Germinal center (tissue), 1 donor: Measurements from ENCODE around the gene ACTR5.
A peak's percentile ranks its signal among the peaks of the same experiment; 100 is the strongest.

Source experiments
- DNase-seq: peaks from one replicate; pipeline ENCODE4 v3.0.0; 2012; ENCODE audit warnings: mixed read lengths, low spot score

ACTR5 gene

GRCh38 chr20:38728911-38729642, 19.2 kb upstream of the ACTR5 start:
- DNase-seq: peak; percentile 34

GRCh38 chr20:38729767-38730166, 18.5 kb upstream of the ACTR5 start:
- DNase-seq: no peak

GRCh38 chr20:38730167-38730988, 17.9 kb upstream of the ACTR5 start:
- DNase-seq: no peak

DNA sequence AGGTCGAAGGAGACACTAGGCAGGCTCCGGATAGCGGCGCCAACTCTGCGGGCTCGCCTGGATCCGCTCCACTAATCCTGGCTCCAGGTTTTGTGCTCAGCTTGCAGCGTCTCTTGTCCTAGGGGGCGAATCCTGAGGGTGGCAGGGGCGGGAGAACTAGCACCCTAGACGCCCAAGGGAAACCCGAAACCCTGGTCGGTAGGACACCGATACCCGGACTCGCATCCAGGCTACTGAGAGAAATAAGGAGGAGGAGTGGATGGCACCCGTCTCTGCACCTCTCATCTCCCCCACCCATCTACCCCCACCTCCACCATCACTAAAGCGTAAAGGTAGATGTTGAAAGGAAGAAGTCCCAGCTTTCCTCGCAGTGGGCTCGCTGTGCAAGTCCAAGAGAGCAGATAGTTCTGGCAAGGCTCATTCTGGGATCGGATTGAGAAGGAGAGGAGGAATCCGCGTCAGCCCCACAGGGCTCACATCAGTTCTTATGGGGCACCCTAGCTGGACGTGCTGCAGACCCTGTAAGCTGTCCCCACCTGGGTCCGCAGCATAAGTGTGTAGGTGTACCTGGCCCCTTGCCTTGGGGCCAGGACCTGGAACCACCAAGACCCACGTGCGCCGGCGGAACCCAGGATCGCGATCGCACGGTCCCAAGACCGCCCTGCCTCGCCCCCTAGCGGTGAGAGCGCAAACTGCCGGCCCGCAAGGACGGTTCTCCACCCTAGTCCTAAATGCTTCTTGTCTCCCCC, 17.1 kb upstream of the ACTR5 start:
- peak; percentile 87 for DNase-seq

- DNase-seq: no peak
Measured at GRCh38 chr20:38731738-38732113, 16.5 kb upstream of the ACTR5 start.

DNA sequence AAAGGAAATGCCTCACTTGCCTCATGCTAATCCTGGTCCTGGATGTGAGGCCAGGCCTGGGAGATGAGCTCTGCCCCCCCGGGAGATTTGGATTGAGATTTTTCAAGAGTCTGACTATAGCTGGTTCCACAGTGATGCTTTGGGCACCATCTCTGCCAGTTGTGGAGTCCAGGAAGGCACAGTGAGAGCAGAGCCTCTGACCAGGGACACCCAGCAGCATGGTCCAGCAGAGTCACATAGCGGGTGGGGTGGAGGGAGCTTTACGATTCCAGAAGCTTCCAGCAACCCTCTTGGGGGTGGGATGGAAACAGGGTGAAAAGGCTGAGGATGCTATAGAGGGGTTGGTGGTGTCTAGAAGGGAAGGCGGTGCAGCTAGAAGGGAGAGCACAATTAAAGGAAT, 15.3 kb upstream of the ACTR5 start:
- DNase-seq: no peak

- no peak for DNase-seq
Measured at GRCh38 chr20:38735172-38735571, 13.1 kb upstream of the ACTR5 start.

DNA sequence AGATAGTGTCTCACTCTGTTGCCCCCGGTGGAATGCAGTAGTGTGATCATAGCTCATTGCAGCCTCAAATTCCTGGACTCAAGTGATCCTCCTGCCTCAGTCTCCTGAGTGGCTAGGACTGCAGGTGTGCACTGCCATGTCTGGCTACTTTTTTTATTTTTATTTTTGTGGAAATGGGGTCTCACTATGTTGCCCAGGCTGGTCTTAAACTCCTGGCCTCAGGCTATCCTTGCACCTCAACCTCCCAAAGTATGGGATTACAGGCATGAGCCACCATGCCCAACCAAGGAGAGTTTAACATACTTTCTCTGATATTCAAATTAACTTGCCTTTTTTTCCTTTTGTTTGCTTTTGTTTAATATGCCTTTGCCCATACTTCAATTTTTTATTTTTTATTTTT, 10.4 kb upstream of the ACTR5 start:
- DNase-seq: no peak

DNA sequence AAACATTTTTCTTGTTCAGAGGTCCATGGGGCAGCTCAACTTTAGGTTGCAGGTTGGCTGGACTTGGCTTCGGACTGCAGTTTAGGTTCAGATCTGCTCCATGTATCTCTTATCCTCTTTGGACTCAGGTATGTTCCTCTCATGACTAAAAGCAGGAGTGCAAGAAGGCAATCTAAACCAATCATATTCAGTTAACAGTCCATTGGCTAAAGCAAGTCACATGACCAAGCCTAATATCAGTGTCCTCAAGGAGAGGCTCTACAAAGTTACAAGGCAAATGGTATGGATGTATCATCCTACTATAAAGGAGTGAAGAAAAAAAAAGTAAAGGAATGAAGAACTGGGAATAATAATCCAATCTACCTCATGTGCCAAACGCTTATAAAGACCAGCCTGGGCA, 2.5 kb upstream of the ACTR5 start:
- DNase-seq: peak; percentile 14

DNA sequence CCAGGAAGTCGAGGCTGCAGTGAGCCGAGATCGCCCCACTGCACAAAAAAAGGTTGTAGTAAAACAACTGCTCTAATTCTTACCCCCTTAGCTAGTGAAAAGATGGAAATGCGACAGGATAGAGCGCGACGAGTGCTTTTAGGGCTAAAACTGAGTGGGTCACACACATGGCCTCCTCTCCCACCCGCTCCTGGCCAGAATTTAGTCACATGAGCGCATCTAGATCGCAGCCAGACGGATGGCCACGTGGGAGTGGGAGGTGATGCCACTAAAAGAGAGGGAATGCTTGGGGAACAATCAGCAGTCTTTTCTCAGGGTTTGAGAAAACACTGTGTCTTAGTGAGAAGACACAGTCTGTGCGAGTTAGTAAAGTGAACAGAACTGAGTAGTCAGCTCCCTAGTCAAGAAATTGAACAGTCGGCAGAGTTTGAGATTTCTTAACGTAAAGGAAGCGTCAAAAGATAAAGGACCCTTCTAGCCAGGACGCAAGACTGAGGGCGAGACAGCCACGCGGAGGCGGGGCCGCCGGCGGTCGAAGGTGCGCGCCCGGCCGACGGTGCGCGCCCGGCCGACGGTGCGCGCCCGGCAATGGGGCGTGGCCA, 664 bp upstream of the ACTR5 start:
- DNase-seq: no peak

DNA sequence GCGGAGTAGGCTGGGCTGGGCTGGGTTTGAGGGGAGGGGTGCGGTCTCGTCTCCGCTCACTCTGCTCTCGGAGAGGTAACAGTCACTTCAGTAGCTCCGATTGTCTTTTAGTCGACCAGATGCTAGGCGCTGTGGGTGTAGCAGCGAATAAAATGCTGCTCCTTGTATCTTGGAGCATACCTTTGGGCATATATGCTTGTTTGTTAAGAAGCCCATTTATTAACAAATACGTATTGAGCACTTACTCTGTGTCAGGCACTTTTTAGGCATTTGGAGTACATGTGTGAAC, 545 bp downstream of the ACTR5 start:
- DNase-seq: peak; percentile 51

DNA sequence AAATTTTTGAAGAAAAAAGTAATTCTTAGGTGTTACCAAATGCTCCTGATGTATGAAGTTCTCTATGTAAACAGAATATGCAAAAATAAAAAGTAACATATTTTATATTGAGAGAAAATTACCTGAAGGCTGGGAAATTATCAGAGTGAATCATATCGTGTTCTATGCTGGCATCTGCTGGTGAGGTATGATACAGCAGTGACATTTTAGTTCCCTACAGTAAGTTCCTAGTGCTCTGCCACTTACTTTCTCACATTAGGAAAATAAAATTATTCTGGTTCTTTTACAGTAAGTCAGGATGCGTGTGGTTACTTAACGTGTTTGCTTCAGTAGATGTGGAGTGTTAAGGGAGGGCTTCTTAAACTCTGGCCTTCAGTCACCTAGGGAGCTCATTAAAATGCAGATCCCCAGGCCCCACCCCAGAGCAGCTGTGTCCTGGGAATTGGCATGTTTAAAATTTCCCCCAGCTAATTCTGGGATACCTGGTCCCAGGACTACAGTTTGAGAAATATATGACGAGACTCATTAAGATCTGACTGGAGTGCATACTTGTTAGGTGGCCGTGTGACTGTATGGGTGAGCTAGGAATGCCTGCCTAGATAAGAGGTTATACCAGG, 3.2 kb downstream of the ACTR5 start:
- DNase-seq: peak; percentile 49

DNA sequence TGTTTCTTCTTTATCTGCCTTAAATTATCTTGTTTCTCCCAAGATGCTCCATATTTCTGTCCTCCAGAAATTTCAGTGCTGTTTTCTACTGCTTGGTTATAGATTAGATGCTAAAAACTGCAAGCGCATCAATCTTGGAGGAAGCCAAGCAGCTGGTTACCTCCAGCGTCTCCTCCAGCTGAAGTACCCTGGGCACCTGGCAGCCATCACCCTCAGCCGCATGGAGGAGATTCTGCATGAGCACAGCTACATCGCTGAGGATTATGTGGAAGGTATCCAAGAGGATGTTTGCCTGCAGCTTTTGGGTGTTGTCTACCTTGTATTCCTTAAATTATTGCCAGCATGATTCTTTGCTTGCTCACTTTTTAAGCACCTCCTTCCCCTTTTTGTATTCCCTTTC, 3.8 kb downstream of the ACTR5 start:
- no peak for DNase-seq

DNA sequence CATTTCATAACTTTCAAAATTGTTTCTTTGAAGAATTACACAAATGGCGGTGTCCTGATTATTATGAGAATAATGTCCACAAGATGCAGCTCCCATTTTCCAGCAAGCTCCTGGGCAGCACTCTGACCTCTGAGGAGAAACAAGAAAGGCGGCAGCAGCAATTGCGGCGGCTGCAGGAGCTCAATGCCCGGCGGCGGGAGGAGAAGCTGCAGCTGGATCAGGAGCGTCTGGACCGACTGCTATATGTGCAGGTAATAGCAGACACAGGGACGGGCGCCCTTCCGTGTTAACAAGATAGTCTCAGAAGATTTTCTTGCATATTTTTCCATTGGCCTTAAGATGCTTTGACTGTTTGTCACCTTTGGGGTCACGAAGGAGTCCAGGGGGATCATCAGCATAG, 6.7 kb downstream of the ACTR5 start:
- no peak for DNase-seq

DNA sequence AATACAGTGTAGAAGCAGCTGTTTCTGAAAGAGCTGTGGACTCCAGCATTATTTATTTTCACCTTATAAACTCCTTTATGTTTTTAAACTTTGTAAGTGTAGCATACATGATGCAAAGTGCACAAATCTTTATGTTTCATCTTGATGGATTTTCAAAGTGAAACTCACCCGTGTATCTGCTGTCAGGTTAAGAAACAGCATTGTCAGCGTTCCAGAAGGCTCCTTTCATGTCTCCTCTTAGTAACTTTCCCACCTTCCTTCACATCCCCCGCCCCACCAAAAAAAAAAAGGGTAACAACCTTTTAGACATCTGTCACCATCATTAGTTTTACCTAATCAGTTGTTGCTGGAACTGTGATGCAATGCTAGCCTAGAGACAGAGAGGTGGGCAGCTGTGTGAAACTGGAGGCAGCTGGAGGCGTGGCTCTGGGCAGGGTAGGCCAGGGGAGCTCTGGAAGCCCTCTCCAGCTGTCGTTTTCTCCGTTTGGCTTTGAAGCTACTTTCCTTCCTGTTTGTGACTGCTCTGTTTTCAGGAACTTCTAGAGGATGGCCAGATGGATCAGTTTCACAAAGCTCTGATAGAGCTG, 7.2 kb downstream of the ACTR5 start:
- no peak for DNase-seq

GRCh38 chr20:38757145-38757775, 9.0 kb downstream of the ACTR5 start:
- no peak for DNase-seq

DNA sequence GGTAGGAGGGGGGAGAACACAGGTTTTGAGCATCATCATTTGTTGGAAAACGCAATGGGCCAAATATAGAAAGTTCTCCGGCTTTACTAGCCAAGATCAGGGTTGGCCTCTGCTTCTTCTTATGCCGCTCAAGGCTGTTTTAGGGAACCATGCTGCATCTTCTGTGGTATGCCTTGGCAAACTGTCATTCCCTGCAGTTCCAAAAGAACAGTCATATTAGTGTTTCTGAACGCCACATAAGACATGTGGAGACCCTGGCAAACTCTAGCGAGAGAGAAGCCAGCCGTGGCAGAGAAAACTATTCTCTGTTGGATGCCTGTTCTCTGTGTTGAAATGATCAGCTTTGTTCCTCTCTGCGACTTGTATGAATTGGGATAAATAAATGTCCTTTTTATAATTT, 10.8 kb downstream of the ACTR5 start:
- DNase-seq: no peak

GRCh38 chr20:38760978-38761377, 12.7 kb downstream of the ACTR5 start:
- DNase-seq: no peak

DNA sequence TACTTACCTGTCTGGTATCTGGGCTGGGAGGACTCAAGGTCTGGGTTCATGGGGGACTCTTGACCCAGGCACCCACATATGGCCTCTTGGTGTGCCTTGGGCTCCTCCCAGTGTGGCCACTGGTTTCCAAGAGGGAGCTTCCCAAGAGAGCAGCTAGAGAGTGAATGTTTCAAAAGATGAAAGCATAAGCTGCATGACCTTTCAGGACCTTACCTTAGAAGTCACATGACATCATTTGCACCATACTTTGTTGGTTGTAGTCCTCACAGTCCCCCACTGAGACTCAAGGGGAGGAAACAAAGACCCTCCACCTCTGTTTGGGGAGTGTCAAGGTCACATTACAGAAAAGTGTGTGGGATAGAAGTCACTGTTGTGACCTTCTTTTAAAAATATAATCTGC, 13.9 kb downstream of the ACTR5 start:
- DNase-seq: no peak

DNA sequence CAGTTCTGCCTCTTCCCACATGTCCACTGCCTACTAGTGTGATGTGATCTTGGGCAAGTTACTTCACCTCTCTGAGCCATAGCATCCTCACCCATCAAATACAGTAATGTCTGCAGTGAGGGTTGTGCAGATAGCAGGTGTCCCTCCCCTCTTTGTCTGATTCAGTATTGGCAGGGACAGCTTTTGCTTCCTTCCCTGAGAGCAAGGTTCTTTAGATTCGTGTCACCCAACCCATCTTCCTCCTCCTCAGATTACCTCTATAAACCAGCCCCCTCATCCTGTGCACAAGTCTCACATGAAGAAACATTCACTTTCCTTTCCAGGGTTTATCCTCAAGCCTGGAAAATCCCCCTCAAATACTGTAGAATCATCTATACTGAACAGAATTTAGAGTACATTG, 15.4 kb downstream of the ACTR5 start:
- no peak for DNase-seq

GRCh38 chr20:38764567-38765318, 16.5 kb downstream of the ACTR5 start:
- no peak for DNase-seq
